Activated T-cell treated with anti-CD3 and anti-CD28 coated beads, Interleukin-2, amount 50 U/mL, for 4 hours (primary cell): ENCODE measurements around the gene AMPD3. TPM values are rescaled to one million over a fixed set of nuclear protein-coding genes. Genes with fewer than 3 reads are reported as not detected.

Experiments used
- ATAC-seq, 2 donors: fragments of 200-7000 bp; cut with Tn5 transposase; one replicate each; pipeline ENCODE4 v1.10.0; 2021
- DNase-seq: peaks from one replicate; pipeline ENCODE4 v3.0.0-alpha.2; 2020
- H3K27me3 Mint-ChIP-seq: one replicate; pipeline ENCODE4 v1.8.0; 2021; ENCODE audit warnings: low read depth, mixed read lengths
- H3K36me3 Mint-ChIP-seq: one replicate; pipeline ENCODE4 v1.8.0; 2022; ENCODE audit warnings: mixed read lengths; ENCODE audit not compliant: insufficient read depth
- H3K4me1 Mint-ChIP-seq: one replicate; pipeline ENCODE4 v1.8.0; 2021; ENCODE audit warnings: low read depth, mixed read lengths
- H3K4me3 Mint-ChIP-seq: one replicate; pipeline ENCODE4 v1.8.0; 2021; ENCODE audit warnings: mild to moderate bottlenecking, moderate library complexity, mixed read lengths
- H3K9me3 Mint-ChIP-seq: one replicate; pipeline ENCODE4 v1.8.0; 2021; ENCODE audit warnings: mixed read lengths
- total RNA-seq, 3 donors: library from RNA; stranded (reverse); gene quantifications; one replicate each; pipeline ENCODE4 v1.2.1, GENCODE V29; 2021

The AMPD3 gene
- total RNA-seq, 3 donors from 2014 or later, result 7.9 to 11.2 (median 9.0) TPM

GRCh38 chr11:10484461-10485180, 29.6 kb downstream of the AMPD3 start:
- peaks cover 9% of the 10 kb centered on the region for H3K4me1 Mint-ChIP-seq
- H3K4me3 Mint-ChIP-seq, result no peak overlapping the region
- ATAC-seq (no peak), DNase-seq (no peak)
- H3K9me3 Mint-ChIP-seq, result no peaks in the 10 kb centered on the region
- H3K36me3 Mint-ChIP-seq, result peaks cover 26% of the 10 kb centered on the region
- no peaks in the 10 kb centered on the region for H3K27me3 Mint-ChIP-seq

DNA sequence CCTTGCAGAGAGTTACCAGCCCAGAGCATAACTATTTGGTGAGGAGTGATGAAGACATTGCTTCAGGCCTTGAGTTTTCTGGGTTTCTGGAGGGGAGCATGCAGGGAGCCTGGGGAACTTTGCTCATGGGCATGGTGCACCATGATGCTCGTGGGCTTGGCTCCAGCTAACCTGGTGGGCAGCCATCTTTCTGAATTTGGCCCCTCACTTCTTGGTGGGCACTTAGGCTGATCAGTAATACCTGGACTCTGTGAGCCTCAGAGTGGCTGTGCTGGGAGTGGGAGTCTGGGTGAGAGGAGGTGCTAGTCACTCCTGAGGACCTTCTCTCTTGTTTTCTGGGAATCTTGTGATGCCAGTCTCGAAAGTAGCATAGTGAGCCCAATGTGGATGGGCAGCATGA, 30.6 kb downstream of the AMPD3 start:
- H3K36me3 Mint-ChIP-seq, result peaks cover 22% of the 10 kb centered on the region
- H3K27me3 Mint-ChIP-seq, result no peaks in the 10 kb centered on the region
- no peak for DNase-seq
- no peak overlapping the region for H3K4me3 Mint-ChIP-seq
- no peak for ATAC-seq
- no peaks in the 10 kb centered on the region for H3K9me3 Mint-ChIP-seq
- H3K4me1 Mint-ChIP-seq, result peaks cover 11% of the 10 kb centered on the region

- DNase-seq, result no peak
- H3K9me3 Mint-ChIP-seq, result no peaks in the 10 kb centered on the region
- H3K4me3 Mint-ChIP-seq, result no peak overlapping the region
Measured at GRCh38 chr11:10486161-10486840, 31.2 kb downstream of the AMPD3 start.

GRCh38 chr11:10487002-10487647, 32.1 kb downstream of the AMPD3 start:
- ATAC-seq, result no peak
- no peak for DNase-seq
- no peaks in the 10 kb centered on the region for H3K27me3 Mint-ChIP-seq
- H3K9me3 Mint-ChIP-seq, result no peaks in the 10 kb centered on the region
- H3K4me3 Mint-ChIP-seq, result no peak overlapping the region
- peaks cover 24% of the 10 kb centered on the region for H3K36me3 Mint-ChIP-seq
- peaks cover 11% of the 10 kb centered on the region for H3K4me1 Mint-ChIP-seq

More at GRCh38 chr11:10486161-10486840, 31.2 kb downstream of the AMPD3 start:
- peaks cover 19% of the 10 kb centered on the region for H3K36me3 Mint-ChIP-seq
- no peaks in the 10 kb centered on the region for H3K27me3 Mint-ChIP-seq
- ATAC-seq, result no peak
- H3K4me1 Mint-ChIP-seq, result peaks cover 11% of the 10 kb centered on the region

DNA sequence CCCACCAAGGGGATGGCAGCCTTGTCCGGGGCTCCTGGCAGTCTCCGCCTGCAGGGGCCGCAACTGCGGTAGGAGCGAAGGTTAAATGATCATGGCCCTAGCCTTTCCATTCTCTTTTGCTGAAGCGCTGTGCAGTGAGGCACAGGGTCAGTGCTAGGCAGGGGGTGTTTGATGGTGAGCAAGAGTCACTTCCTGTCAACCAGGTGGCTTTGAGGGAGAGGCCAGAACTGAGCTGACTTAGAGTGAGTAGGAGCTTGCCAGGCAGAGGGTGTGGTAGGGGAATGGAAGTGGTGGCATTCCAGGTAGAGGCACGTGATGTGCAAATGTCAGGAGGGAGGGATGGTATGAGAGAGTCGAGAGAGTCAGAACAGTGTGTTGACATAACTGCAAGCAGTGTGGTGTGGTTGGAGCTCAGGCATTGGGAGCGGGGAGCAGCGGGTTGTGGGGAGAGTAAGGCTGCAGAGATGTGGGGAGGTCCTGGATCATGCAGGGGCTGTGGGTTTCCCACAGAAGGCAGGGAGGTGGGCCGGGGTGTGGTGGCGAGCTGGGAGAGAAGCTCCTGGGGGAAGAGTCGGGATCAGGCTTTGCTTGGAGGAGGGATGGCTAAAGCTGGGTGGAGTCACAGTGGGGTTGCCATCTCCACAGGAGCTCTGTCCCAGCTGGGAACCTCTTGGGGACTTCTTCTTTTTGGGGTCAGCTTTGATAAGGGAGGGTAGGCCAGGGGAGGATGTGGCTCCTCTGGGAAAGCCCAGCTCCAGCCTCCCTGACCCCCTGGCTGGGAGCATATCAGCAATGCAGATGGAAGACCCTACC, 33.3 kb downstream of the AMPD3 start:
- DNase-seq (no peak), ATAC-seq (no peak)
- Mint-ChIP-seq H3K9me3 (no peaks in the 10 kb centered on the region), H3K4me3 (no peak overlapping the region), H3K27me3 (no peaks in the 10 kb centered on the region), H3K4me1 (peaks cover 11% of the 10 kb centered on the region), H3K36me3 (peaks cover 24% of the 10 kb centered on the region)

GRCh38 chr11:10488934-10489691, 34.0 kb downstream of the AMPD3 start:
- Mint-ChIP-seq H3K4me1 (peaks cover 11% of the 10 kb centered on the region), H3K36me3 (peaks cover 26% of the 10 kb centered on the region), H3K9me3 (no peaks in the 10 kb centered on the region), H3K27me3 (no peaks in the 10 kb centered on the region), H3K4me3 (no peak overlapping the region)
- ATAC-seq (peak in 1 of 2 donors; percentile 38), DNase-seq (no peak)

DNA sequence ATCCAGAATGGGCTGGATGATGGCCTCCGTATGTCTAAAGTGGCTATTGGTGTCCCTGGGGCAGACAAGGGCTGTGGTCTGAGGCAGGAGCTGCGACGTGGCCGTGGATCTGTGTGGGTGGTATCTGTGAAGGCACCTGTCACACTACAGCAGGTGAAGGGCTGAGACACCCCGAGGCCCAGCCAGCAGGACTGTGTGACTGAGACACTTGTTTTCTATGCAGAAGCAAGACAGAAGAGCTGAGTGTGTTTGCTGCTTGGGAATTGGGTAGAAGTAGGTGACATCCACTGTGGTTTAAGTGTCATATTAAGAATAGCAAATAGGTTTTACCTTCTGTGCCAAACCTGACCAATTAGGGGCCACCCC, 35.0 kb downstream of the AMPD3 start:
- Mint-ChIP-seq H3K4me3 (no peak overlapping the region), H3K27me3 (no peaks in the 10 kb centered on the region), H3K9me3 (no peaks in the 10 kb centered on the region), H3K4me1 (peaks cover 11% of the 10 kb centered on the region), H3K36me3 (peaks cover 23% of the 10 kb centered on the region)
- DNase-seq (no peak), ATAC-seq (no peak)

GRCh38 chr11:10490398-10491241, 35.6 kb downstream of the AMPD3 start:
- no peak for DNase-seq
- Mint-ChIP-seq H3K36me3 (peaks cover 23% of the 10 kb centered on the region), H3K27me3 (no peaks in the 10 kb centered on the region), H3K4me3 (no peak overlapping the region), H3K4me1 (peaks cover 11% of the 10 kb centered on the region), H3K9me3 (no peaks in the 10 kb centered on the region)
- no peak for ATAC-seq

GRCh38 chr11:10492084-10492483, 37.0 kb downstream of the AMPD3 start:
- no peaks in the 10 kb centered on the region for H3K9me3 Mint-ChIP-seq
- no peaks in the 10 kb centered on the region for H3K27me3 Mint-ChIP-seq
- ATAC-seq (no peak), DNase-seq (no peak)
- H3K4me3 Mint-ChIP-seq, result no peak overlapping the region
- H3K36me3 Mint-ChIP-seq, result peaks cover 29% of the 10 kb centered on the region
- peaks cover 11% of the 10 kb centered on the region for H3K4me1 Mint-ChIP-seq

DNA sequence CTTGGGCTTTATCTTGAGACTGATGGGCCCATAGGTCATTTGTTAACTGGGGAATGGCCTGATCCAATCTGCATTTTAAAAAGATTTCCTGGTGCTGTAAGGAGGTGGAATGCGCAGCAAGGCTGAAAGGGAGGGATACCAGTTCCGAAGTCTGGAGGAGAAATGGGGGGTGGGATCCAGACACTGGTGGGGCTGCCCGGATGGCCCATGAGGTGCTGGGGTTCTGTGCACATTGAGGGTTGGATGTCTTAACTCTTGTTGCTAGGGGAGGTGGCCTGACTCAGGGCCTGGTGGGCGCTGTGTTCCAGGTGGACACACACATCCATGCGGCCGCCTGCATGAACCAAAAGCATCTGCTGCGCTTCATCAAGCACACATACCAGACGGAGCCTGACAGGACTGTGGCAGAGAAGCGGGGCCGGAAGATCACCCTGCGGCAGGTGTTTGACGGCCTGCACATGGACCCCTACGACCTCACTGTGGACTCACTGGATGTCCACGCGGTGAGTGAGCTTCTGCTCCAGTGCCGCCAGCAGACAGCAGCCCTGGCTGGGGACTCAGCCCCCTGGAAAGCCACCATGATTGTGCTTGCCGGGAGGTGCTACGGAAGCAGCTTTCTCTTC, 38.1 kb downstream of the AMPD3 start:
- DNase-seq (no peak), ATAC-seq (no peak)
- Mint-ChIP-seq H3K36me3 (peaks cover 33% of the 10 kb centered on the region), H3K4me3 (no peak overlapping the region), H3K4me1 (peaks cover 10% of the 10 kb centered on the region), H3K27me3 (no peaks in the 10 kb centered on the region), H3K9me3 (no peaks in the 10 kb centered on the region)

DNA sequence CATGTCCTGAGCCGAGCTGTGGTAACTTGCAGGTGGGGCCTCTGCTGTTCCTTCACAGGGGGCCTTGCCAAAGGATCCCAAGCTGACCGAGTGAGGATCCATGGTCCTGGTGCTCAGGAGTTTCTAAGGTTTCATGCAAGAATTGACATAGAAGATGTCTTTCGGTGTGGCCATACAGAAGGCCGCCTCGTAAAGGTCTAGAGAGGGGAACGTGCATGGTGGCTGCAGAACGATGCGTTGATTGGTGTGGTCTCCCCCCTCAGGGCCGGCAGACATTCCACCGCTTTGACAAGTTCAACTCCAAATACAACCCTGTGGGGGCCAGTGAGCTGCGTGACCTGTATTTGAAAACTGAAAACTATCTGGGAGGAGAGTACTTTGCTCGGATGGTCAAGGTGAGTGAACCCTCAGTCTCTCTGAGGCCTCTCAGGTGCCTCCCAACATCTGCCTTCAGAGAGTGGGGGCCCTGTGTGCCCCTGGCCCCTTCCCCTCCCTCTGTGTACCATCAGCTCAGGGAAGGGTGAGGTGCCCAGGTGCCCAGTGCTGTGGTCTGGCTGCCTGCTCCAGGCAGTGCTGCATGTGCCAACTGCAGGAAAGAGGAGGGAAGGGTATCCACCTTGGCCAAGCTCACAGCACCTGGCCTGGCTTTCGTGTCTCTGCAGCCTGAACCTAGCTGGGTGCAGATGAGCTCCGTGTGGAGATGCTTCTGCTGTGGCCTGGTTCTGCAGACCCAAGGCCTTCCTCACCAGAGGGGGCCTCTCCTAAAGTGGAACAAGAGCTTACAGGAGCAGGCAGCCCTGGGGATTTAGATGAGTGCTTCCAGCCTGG, 39.8 kb downstream of the AMPD3 start:
- ATAC-seq (no peak), DNase-seq (no peak)
- Mint-ChIP-seq H3K4me1 (peaks cover 2% of the 10 kb centered on the region), H3K36me3 (peaks cover 32% of the 10 kb centered on the region), H3K4me3 (no peak overlapping the region), H3K9me3 (no peaks in the 10 kb centered on the region), H3K27me3 (no peaks in the 10 kb centered on the region)

GRCh38 chr11:10495464-10495786, 40.4 kb downstream of the AMPD3 start:
- H3K36me3 Mint-ChIP-seq, result peaks cover 37% of the 10 kb centered on the region

More at GRCh38 chr11:10495464-10495786, 40.4 kb downstream of the AMPD3 start:
- Mint-ChIP-seq H3K27me3 (no peaks in the 10 kb centered on the region), H3K4me1 (no peaks in the 10 kb centered on the region), H3K4me3 (no peak overlapping the region), H3K9me3 (no peaks in the 10 kb centered on the region)
- ATAC-seq (no peak), DNase-seq (no peak)
